Trophoblast cell (in vitro differentiated cells and primary cell): ENCODE data around the gene NKG7. TPM values are rescaled to one million over a fixed set of nuclear protein-coding genes. Genes with fewer than 3 reads are reported as not detected.
"Not testable (repeated sequence)": the region's sequence is repeated elsewhere in the genome, so short reads cannot be mapped to it uniquely, and the experiment has no call there.

Source experiments
- DNase-seq, 2 donors: peaks; one replicate each; pipeline ENCODE4 v3.0.0-alpha.2; 2016
- H2AFZ ChIP-seq: 2 replicates; pipeline ENCODE4 v1.6.1; 2013; ENCODE audit warnings: low read length, moderate library complexity, mild to moderate bottlenecking; ENCODE audit not compliant: insufficient read depth, poor library complexity
- H2AK5ac ChIP-seq: 2 replicates; pipeline ENCODE4 v1.6.1; 2013; ENCODE audit warnings: mild to moderate bottlenecking, low read length
- H2BK120ac ChIP-seq: 2 replicates; pipeline ENCODE4 v1.6.1; 2013; ENCODE audit warnings: low read length, mild to moderate bottlenecking, moderate library complexity; ENCODE audit not compliant: insufficient read depth, poor library complexity
- H2BK12ac ChIP-seq: 2 replicates; pipeline ENCODE4 v1.6.1; 2013; ENCODE audit warnings: mild to moderate bottlenecking, low read length, moderate library complexity
- H2BK5ac ChIP-seq: 2 replicates; pipeline ENCODE4 v1.6.1; 2013; ENCODE audit warnings: low read length, low read depth, moderate library complexity, mild to moderate bottlenecking; ENCODE audit not compliant: poor library complexity
- H3K14ac ChIP-seq: 2 replicates; pipeline ENCODE4 v1.6.1; 2013; ENCODE audit warnings: mild to moderate bottlenecking, low read length
- H3K18ac ChIP-seq: 2 replicates; pipeline ENCODE4 v1.6.1; 2013; ENCODE audit warnings: mild to moderate bottlenecking, low read length
- H3K23ac ChIP-seq: 2 replicates; pipeline ENCODE4 v1.6.1; 2013; ENCODE audit warnings: low read length
- H3K27ac ChIP-seq: 2 replicates; pipeline ENCODE4 v1.5.1; 2013; ENCODE audit warnings: low read depth, mild to moderate bottlenecking, inconsistent platforms, low read length, moderate library complexity
- H3K27me3 ChIP-seq: 2 replicates; pipeline ENCODE4 v1.6.1; 2013; ENCODE audit warnings: inconsistent platforms, mild to moderate bottlenecking, low read length, moderate library complexity; ENCODE audit not compliant: insufficient read depth
- H3K36me3 ChIP-seq, 2 experiments: 1 replicate in 1 of 2; 2 replicates in 1 of 2; pipeline ENCODE4 v1.6.1; 2013; ENCODE audit warnings: low read length in 2 of 2, mild to moderate bottlenecking in 2 of 2, moderate library complexity in 1 of 2; ENCODE audit not compliant: insufficient read depth in 2 of 2, control insufficient read depth in 1 of 2
- H3K4ac ChIP-seq: 2 replicates; pipeline ENCODE4 v1.6.1; 2013; ENCODE audit warnings: low read depth, mild to moderate bottlenecking, low read length, moderate library complexity
- H3K4me1 ChIP-seq, 2 experiments: 1 replicate in 1 of 2; 2 replicates in 1 of 2; pipeline ENCODE4 v1.6.1; 2013; ENCODE audit warnings: low read length in 2 of 2, mild to moderate bottlenecking in 2 of 2, moderate library complexity in 1 of 2; ENCODE audit not compliant: insufficient read depth in 2 of 2, control insufficient read depth in 1 of 2
- H3K4me2 ChIP-seq: 2 replicates; pipeline ENCODE4 v1.6.1; 2013; ENCODE audit warnings: inconsistent platforms, mild to moderate bottlenecking, low read length, moderate library complexity
- H3K4me3 ChIP-seq: 2 replicates; pipeline ENCODE4 v1.5.1; 2013; ENCODE audit warnings: mild to moderate bottlenecking, low read depth, low read length, inconsistent platforms
- H3K79me1 ChIP-seq: one replicate; pipeline ENCODE4 v1.6.1; 2013; ENCODE audit warnings: low read length
- H3K79me2 ChIP-seq: 2 replicates; pipeline ENCODE4 v1.6.1; 2013; ENCODE audit warnings: low read length, mild to moderate bottlenecking; ENCODE audit not compliant: control insufficient read depth, insufficient read depth, poor library complexity
- H3K9ac ChIP-seq: 2 replicates; pipeline ENCODE4 v1.6.1; 2013; ENCODE audit warnings: mild to moderate bottlenecking, low read length
- H3K9me3 ChIP-seq: 2 replicates; pipeline ENCODE4 v1.6.1; 2013; ENCODE audit warnings: low read depth, mild to moderate bottlenecking, control low read depth, inconsistent platforms, low read length; ENCODE audit not compliant: insufficient read depth
- H4K12ac ChIP-seq: 2 replicates; pipeline ENCODE4 v1.6.1; 2013; ENCODE audit warnings: low read depth, mild to moderate bottlenecking, low read length, moderate library complexity
- H4K8ac ChIP-seq: 2 replicates; pipeline ENCODE4 v1.6.1; 2013; ENCODE audit warnings: low read depth, mild to moderate bottlenecking, low read length, moderate library complexity
- H4K91ac ChIP-seq: one replicate; pipeline ENCODE4 v1.6.1; 2013; ENCODE audit warnings: low read depth, mild to moderate bottlenecking, low read length, moderate library complexity
- WGBS: extraction: QIAGEN DNeasy Blood & Tissue Kit; methylation state at CpG from one replicate; pipeline ENCODE4 v1.1.7; 2013; ENCODE audit warnings: missing lambda C conversion rate; ENCODE audit not compliant: insufficient read length, insufficient coverage; ENCODE audit errors: extremely low coverage; 5-methylcytosine and 5-hydroxymethylcytosine counted together
- polyA plus RNA-seq: library from polyadenylated mRNA; stranded (reverse); fragments of 200-250 nt; gene quantifications from 2 replicates; pipeline ENCODE4 v1.2.3, GENCODE V29; 2013

The NKG7 gene, protein sequence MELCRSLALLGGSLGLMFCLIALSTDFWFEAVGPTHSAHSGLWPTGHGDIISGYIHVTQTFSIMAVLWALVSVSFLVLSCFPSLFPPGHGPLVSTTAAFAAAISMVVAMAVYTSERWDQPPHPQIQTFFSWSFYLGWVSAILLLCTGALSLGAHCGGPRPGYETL
- polyA plus RNA-seq: not detected in 2 replicates

DNA sequence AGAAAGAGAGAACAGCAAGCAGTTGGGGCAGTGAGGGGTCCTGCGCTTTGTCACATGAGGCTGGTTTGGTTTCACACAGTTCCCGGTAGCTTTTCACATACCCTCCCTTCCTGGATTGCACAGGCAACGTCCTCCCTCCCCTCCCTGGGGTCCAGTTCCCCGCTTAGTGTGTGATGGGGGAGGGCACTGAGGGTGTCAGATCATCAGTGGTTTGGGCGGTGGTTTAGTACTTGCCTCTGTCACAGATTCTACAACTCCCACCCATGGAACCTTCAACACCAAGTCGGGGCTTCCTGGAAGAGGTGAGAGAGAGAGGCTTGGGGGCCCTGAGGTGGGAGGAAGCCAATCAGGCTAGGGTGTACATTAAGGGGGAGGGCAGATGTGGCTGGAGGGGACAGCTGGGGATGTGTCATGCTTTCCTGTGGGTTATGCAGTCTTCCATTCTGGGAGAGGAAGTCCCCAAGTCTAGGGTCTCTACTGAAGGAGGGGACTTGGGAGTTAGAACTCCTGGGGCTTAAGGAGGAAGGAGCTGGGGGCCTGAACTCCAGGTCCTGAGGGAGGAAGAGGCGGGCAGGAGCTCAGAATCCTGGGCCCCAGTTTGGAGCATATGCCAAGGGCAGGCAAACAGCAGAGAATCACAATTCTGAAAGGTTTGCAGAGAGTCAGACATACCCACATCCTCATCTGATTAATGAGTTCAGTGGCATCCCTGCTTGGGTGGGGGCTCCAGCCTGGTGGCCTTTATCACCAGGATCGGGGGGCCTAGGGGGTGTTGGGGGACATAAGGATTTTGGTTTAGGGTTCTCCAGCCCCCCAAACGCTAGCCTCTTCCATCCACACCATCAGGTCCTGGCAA lies at the start of gene NKG7:
Gene NKG7, minus strand, starts transcription at position 6 of the 856 bp plus-strand sequence. CDS start 119 bp downstream, outside the sequence.
- H3K79me1 ChIP-seq: peaks cover 8% of the 10 kb centered on the region
- H2BK120ac ChIP-seq: no peak within 1 kb of the TSS
- H2AFZ ChIP-seq: no peak within 1 kb of the TSS
- H2BK12ac ChIP-seq: no peak within 1 kb of the TSS
- no peak for DNase-seq
- no peak within 1 kb of the TSS for H3K4me3 ChIP-seq
- no peak within 1 kb of the TSS for H3K27ac ChIP-seq
- no peak within 1 kb of the TSS for H3K23ac ChIP-seq
- H3K9ac ChIP-seq: no peak within 1 kb of the TSS
- no peak within 1 kb of the TSS for H4K12ac ChIP-seq
- H4K91ac ChIP-seq: no peak within 1 kb of the TSS
- H3K9me3 ChIP-seq: no peaks in the 10 kb centered on the region
- WGBS: no CpG with 5 or more reads among the region's 9 CpGs
- no peak within 1 kb of the TSS for H3K14ac ChIP-seq
- no peak within 1 kb of the TSS for H4K8ac ChIP-seq
- H3K4ac ChIP-seq: no peak within 1 kb of the TSS
- no peak within 1 kb of the TSS for H3K18ac ChIP-seq
- no peak within 1 kb of the TSS for H3K4me2 ChIP-seq
- no peak within 1 kb of the TSS for H2BK5ac ChIP-seq
- H3K79me2 ChIP-seq: peaks cover 5% of the 10 kb centered on the region
- H3K27me3 ChIP-seq: no peaks in the 10 kb centered on the region
- peaks cover 7 to 9% of the 10 kb centered on the region in 2 experiments for H3K4me1 ChIP-seq
- H3K36me3 ChIP-seq: no peaks in the 10 kb centered on the region
- no peak within 1 kb of the TSS for H2AK5ac ChIP-seq

DNA sequence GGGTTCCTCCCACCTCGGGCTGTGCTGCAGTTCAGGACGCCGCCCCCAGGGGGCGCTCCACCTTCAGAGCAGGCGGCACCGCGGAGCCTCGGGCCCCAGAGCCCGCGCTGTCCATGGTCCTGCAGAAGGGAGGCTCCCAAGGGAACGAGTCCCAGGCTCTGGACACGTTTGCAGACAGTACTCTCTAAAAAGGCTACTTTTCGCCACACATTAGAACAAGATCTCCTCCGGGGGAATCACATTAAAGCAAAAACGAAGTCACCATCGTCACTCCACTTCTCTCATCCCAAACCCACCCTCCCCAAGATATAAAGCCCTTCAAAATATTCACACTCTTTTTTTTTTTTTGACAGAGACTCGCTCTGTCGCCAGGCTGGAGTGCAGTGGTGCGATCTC lies 49.6 kb upstream of the NKG7 start:
- Histone ChIP-seq H3K9me3 (peaks cover 8% of the 10 kb centered on the region), H2BK5ac (no peak overlapping the region), H2AK5ac (no peak overlapping the region), H2AFZ (no peak overlapping the region), H4K91ac (no peak overlapping the region), H4K12ac (no peak overlapping the region), H3K4me1 (no peaks in the 10 kb centered on the region), H3K14ac (no peak overlapping the region), H3K23ac (no peak overlapping the region), H3K4me2 (no peak overlapping the region), H4K8ac (no peak overlapping the region), H3K4ac (no peak overlapping the region), H3K18ac (no peak overlapping the region), H3K27ac (no peak overlapping the region), H3K4me3 (no peak overlapping the region), H3K79me1 (no peaks in the 10 kb centered on the region), H2BK12ac (no peak overlapping the region), H3K9ac (no peak overlapping the region), H2BK120ac (no peak overlapping the region), H3K79me2 (no peaks in the 10 kb centered on the region), H3K36me3 (no peaks in the 10 kb centered on the region), H3K27me3 (no peaks in the 10 kb centered on the region)
- peak; percentile 77 to 96 for DNase-seq
- WGBS: no CpG with 5 or more reads among the region's 19 CpGs

DNA sequence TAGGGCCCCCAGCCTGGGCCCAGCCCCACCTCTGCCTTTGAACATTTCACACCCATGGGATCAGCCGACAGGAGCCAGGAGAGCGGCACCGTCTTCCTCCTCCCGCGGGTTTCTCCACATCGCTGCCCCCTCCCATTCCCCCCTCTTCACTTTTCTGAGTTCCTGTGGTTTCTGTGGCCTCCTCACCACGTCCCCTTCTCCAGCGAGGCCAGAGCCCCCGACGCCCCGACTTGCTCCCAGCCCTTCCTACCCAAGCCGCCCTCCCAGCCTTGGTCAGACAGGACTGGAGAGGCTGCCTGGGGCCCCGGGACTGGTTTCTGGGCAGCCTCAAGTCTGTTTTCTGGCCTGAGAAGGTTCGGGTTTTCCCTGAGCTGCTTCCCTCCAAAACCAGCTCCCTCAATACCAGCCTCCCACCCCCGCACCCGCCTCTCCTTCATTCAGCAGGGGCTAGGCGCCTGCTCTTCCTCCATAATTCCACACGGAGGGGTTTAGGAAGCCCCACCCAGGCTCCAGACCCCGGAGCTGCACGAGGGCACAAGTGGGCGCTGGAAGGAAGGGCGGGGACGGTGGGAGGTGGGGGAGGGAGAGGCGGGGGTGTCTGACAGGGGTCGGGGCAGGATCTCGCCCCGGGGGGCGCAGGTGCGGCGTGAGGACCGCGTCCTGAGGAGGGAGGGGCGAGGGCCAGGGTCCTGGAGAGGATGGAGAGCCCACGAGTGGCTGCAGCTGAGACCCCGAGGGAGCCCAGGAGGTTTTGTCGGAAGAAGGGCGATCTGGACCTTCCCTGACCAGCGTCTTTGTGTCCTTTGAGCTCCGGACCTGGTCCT lies 49.0 kb upstream of the NKG7 start:
- Histone ChIP-seq H4K91ac (no peak overlapping the region), H3K4me3 (peak overlapping the region; percentile 23), H2AK5ac (no peak overlapping the region), H3K79me2 (no peaks in the 10 kb centered on the region), H3K9me3 (peaks cover 6% of the 10 kb centered on the region), H3K23ac (no peak overlapping the region), H3K27ac (no peak overlapping the region), H3K4me1 (no peaks in the 10 kb centered on the region), H4K12ac (no peak overlapping the region), H3K27me3 (no peaks in the 10 kb centered on the region), H3K4me2 (no peak overlapping the region), H2AFZ (no peak overlapping the region), H3K79me1 (no peaks in the 10 kb centered on the region), H3K14ac (no peak overlapping the region), H3K4ac (no peak overlapping the region), H2BK5ac (no peak overlapping the region), H3K18ac (no peak overlapping the region), H2BK12ac (no peak overlapping the region), H2BK120ac (no peak overlapping the region), H4K8ac (no peak overlapping the region), H3K36me3 (no peaks in the 10 kb centered on the region), H3K9ac (no peak overlapping the region)
- DNase-seq: no peak
- WGBS: no CpG with 5 or more reads among the region's 39 CpGs

DNA sequence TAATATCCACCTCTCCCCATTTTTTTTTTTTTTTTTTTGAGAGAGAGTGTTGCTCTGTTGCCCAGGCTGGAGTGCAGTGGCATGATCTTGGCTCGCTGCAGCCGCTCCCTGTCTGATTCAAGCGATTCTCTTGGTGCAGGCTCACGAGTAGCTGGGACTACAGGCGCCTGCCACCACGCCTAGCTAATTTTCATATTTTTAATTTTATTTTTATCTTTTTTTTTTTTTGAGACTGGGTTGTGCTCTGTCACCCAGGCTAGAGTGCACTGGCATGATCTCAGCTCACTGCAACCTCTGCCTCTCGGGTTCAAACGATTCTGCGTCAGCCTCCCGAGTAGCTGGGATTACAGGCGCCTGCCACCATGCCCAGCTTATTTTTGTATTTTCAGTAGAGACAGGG lies 48.1 kb upstream of the NKG7 start:
- not testable (repeated sequence) for H3K4ac ChIP-seq, H3K79me1 ChIP-seq, H2BK12ac ChIP-seq, H3K4me3 ChIP-seq, H2BK5ac ChIP-seq, H4K8ac ChIP-seq, H3K4me1 ChIP-seq, H4K12ac ChIP-seq, H3K27me3 ChIP-seq, H4K91ac ChIP-seq, H2AFZ ChIP-seq, H3K23ac ChIP-seq, H3K79me2 ChIP-seq, H3K9ac ChIP-seq, H3K18ac ChIP-seq, H3K36me3 ChIP-seq, H2BK120ac ChIP-seq, H3K14ac ChIP-seq, H3K9me3 ChIP-seq, H3K4me2 ChIP-seq, H2AK5ac ChIP-seq, DNase-seq, H3K27ac ChIP-seq
- no CpG with 5 or more reads among the region's 11 CpGs for WGBS
